IMR-90 (cell line): ENCODE results near the gene TEPSIN. TPM values are rescaled to one million over a fixed set of nuclear protein-coding genes. Genes with fewer than 3 reads are reported as not detected.

Source experiments
- ATAC-seq: fragments of 200-7000 bp; cut with Tn5 transposase; 2 replicates; pipeline ENCODE4 v1.9.1; 2020; ENCODE audit warnings: low read depth, mild to moderate bottlenecking, moderate library complexity
- BruUV-seq: library from RNA; stranded (reverse); fragments of 400-500 nt; replicated peaks from 2 replicates; lab custom pipeline; 2021; lab: Mats Ljungman, UMichigan
- CTCF ChIA-PET: fragments of 300-600 bp; formaldehyde crosslinking; extraction: SDS; loops from one replicate; lab custom pipeline; 2021; ENCODE audit warnings: antibody characterized with exemption; lab: Yijun Ruan, JAX
- POLR2A ChIA-PET: fragments of 300-600 bp; sonication (Branson Sonifier 250); formaldehyde crosslinking; loops from one replicate; lab custom pipeline; 2022; ENCODE audit warnings: antibody characterized with exemption; ENCODE audit not compliant: unreplicated experiment; lab: Charles Lee
- DNase-seq: peaks from one replicate; pipeline ENCODE4 v3.0.0; 2013
- H2AFZ ChIP-seq: replicated peaks from 2 replicates; pipeline ENCODE3; 2013; ENCODE audit warnings: low read length, mild to moderate bottlenecking; ENCODE audit not compliant: poor library complexity
- H2AK5ac ChIP-seq: 2 replicates; pipeline ENCODE4 v1.6.1; 2013; ENCODE audit warnings: low read depth, low read length, inconsistent platforms
- H2AK9ac ChIP-seq: replicated peaks from 2 replicates; pipeline ENCODE3; 2013; ENCODE audit warnings: mild to moderate bottlenecking, low read depth, low read length, moderate library complexity; ENCODE audit not compliant: poor library complexity
- H2BK120ac ChIP-seq: 2 replicates; pipeline ENCODE4 v1.6.1; 2013; ENCODE audit warnings: low read depth, low read length, inconsistent platforms
- H2BK15ac ChIP-seq: 3 replicates; pipeline ENCODE4 v1.6.1; 2013; ENCODE audit warnings: low read depth, low read length, inconsistent platforms
- H2BK20ac ChIP-seq: 2 replicates; pipeline ENCODE4 v1.6.1; 2013; ENCODE audit warnings: low read depth, mild to moderate bottlenecking, inconsistent platforms, low read length, moderate library complexity
- H2BK5ac ChIP-seq: 2 replicates; pipeline ENCODE4 v1.6.1; 2013; ENCODE audit warnings: mild to moderate bottlenecking, low read depth, low read length, inconsistent platforms; ENCODE audit not compliant: poor library complexity, severe bottlenecking
- H3K14ac ChIP-seq: replicated peaks from 2 replicates; pipeline ENCODE4 v1.6.1; 2013; ENCODE audit warnings: low read depth, low read length, inconsistent platforms
- H3K18ac ChIP-seq: 2 replicates; pipeline ENCODE4 v1.6.1; 2013; ENCODE audit warnings: low read depth, low read length, control low read depth
- H3K23ac ChIP-seq: 2 replicates; pipeline ENCODE4 v1.6.1; 2013; ENCODE audit warnings: low read depth, low read length, inconsistent platforms
- H3K27ac ChIP-seq: 2 replicates; pipeline ENCODE4 v1.5.1; 2013; ENCODE audit warnings: mild to moderate bottlenecking, control low read depth, low read length; ENCODE audit not compliant: insufficient read depth
- H3K27me3 ChIP-seq: 2 replicates; pipeline ENCODE4 v1.6.1; 2013; ENCODE audit warnings: low read length; ENCODE audit not compliant: control insufficient read depth, insufficient read depth
- H3K36me3 ChIP-seq: 2 replicates; pipeline ENCODE4 v1.6.1; 2013; ENCODE audit warnings: low read length, mixed read lengths; ENCODE audit not compliant: control insufficient read depth, insufficient read depth
- H3K4ac ChIP-seq: 2 replicates; pipeline ENCODE4 v1.6.1; 2013; ENCODE audit warnings: low read depth, low read length, inconsistent platforms
- H3K4me1 ChIP-seq: 2 replicates; pipeline ENCODE4 v1.6.1; 2013; ENCODE audit warnings: low read length, mixed read lengths; ENCODE audit not compliant: control insufficient read depth, insufficient read depth
- H3K4me2 ChIP-seq: 2 replicates; pipeline ENCODE4 v1.6.1; 2013; ENCODE audit warnings: low read depth, mild to moderate bottlenecking, control low read depth, low read length, moderate library complexity
- H3K4me3 ChIP-seq: 2 replicates; pipeline ENCODE4 v1.5.1; 2013; ENCODE audit warnings: low read depth, mild to moderate bottlenecking, control low read depth, low read length, moderate library complexity; ENCODE audit not compliant: insufficient read depth
- H3K56ac ChIP-seq: 2 replicates; pipeline ENCODE4 v1.6.1; 2013; ENCODE audit warnings: low read length, inconsistent platforms; ENCODE audit not compliant: insufficient read depth; ENCODE audit errors: extremely low read depth
- H3K79me1 ChIP-seq, 2 experiments: 2 replicates each; pipeline ENCODE4 v1.6.1; 2013; ENCODE audit warnings: low read length in 2 of 2, inconsistent platforms in 1 of 2, low read depth in 1 of 2
- H3K9ac ChIP-seq: 2 replicates; pipeline ENCODE4 v1.6.1; 2013; ENCODE audit warnings: low read depth, low read length, control low read depth
- H3K9me1 ChIP-seq: 2 replicates; pipeline ENCODE4 v1.6.1; 2013; ENCODE audit warnings: low read length, inconsistent platforms; ENCODE audit not compliant: insufficient read depth
- H3K9me3 ChIP-seq: 2 replicates; pipeline ENCODE4 v1.6.1; 2013; ENCODE audit warnings: low read length; ENCODE audit not compliant: control insufficient read depth, insufficient read depth
- H4K20me1 ChIP-seq: 2 replicates; pipeline ENCODE4 v1.6.1; 2013; ENCODE audit warnings: low read length, inconsistent platforms; ENCODE audit not compliant: insufficient read depth
- H4K5ac ChIP-seq: 2 replicates; pipeline ENCODE4 v1.6.1; 2013; ENCODE audit warnings: mild to moderate bottlenecking, low read depth, low read length, control low read depth
- H4K8ac ChIP-seq, 2 experiments: 2 replicates each; pipeline ENCODE4 v1.6.1; 2013; ENCODE audit warnings: low read depth in 2 of 2, low read length in 2 of 2, control low read depth in 1 of 2, inconsistent platforms in 1 of 2
- H4K91ac ChIP-seq: 2 replicates; pipeline ENCODE4 v1.6.1; 2013; ENCODE audit warnings: low read depth, low read length, inconsistent platforms; ENCODE audit not compliant: insufficient read depth
- BHLHE40 ChIP-seq: fragments of 150-350 bp; IDR thresholded peaks from 2 replicates; pipeline ENCODE4 v1.6.1; 2016; ENCODE audit warnings: mild to moderate bottlenecking, low read depth, low read length
- CEBPB ChIP-seq: IDR thresholded peaks from 2 replicates; pipeline ENCODE4 v1.6.1; 2012; ENCODE audit warnings: low read depth, low read length, improper control_type of control experiment
- CHD1 ChIP-seq: IDR thresholded peaks from 2 replicates; pipeline ENCODE4 v1.6.1; 2012; ENCODE audit warnings: low read depth, low read length, improper control_type of control experiment
- FOS ChIP-seq: fragments of 150-350 bp; IDR thresholded peaks from 2 replicates; pipeline ENCODE4 v1.6.1; 2016; ENCODE audit warnings: low read depth, low read length
- MAFK ChIP-seq: IDR thresholded peaks from 2 replicates; pipeline ENCODE4 v1.6.1; 2012; ENCODE audit warnings: low read depth, low read length, improper control_type of control experiment
- MAZ ChIP-seq: IDR thresholded peaks from 2 replicates; pipeline ENCODE4 v1.6.1; 2012; ENCODE audit warnings: low read depth, mild to moderate bottlenecking, low read length, improper control_type of control experiment, moderate library complexity, borderline replicate concordance
- MXI1 ChIP-seq: IDR thresholded peaks from 2 replicates; pipeline ENCODE4 v1.6.1; 2012; ENCODE audit warnings: low read depth, mild to moderate bottlenecking, low read length, moderate library complexity, borderline replicate concordance
- NFE2L2 ChIP-seq: fragments of 150-350 bp; IDR thresholded peaks from 2 replicates; pipeline ENCODE4 v1.6.1; 2016; ENCODE audit warnings: low read depth, mild to moderate bottlenecking, low read length
- POLR2A ChIP-seq: IDR thresholded peaks from 2 replicates; pipeline ENCODE4 v1.6.1; 2012; ENCODE audit warnings: mild to moderate bottlenecking, low read depth, low read length
- RAD21 ChIP-seq: IDR thresholded peaks from 2 replicates; pipeline ENCODE4 v1.6.1; 2012; ENCODE audit warnings: low read length, improper control_type of control experiment
- RCOR1 ChIP-seq: IDR thresholded peaks from 2 replicates; pipeline ENCODE4 v1.6.1; 2012; ENCODE audit warnings: mild to moderate bottlenecking, low read length, improper control_type of control experiment; ENCODE audit not compliant: insufficient replicate concordance
- RFX5 ChIP-seq: IDR thresholded peaks from 2 replicates; pipeline ENCODE4 v1.8.0; 2012; ENCODE audit warnings: low read depth, mild to moderate bottlenecking, low read length, moderate library complexity
- SMC3 ChIP-seq: fragments of 150-350 bp; IDR thresholded peaks from 2 replicates; pipeline ENCODE4 v1.6.1; 2016; ENCODE audit warnings: low read depth, mild to moderate bottlenecking, antibody characterized with exemption, low read length, moderate library complexity
- WGBS, 2 experiments: methylation state at CpG; one replicate each; pipeline versions ENCODE4 v1.1.5 to v1.1.7; 2013; ENCODE audit warnings: missing lambda C conversion rate in 2 of 2; ENCODE audit not compliant: insufficient read length in 1 of 2; ENCODE audit errors: extremely low coverage in 2 of 2; 5-methylcytosine and 5-hydroxymethylcytosine counted together
- dilution Hi-C: fragments of 300-500 bp; cut with HindIII; formaldehyde crosslinking; loops from one replicate; pipeline ENCODE4 v1.14.3; 2018; ENCODE audit warnings: low sequenced_read_pairs; ENCODE audit not compliant: unreplicated experiment
- in situ Hi-C: fragments of 300-500 bp; cut with MboI; formaldehyde crosslinking; loops from 3 replicates; pipeline ENCODE4 v1.14.3; 2019; ENCODE audit warnings: low sequenced_read_pairs, inconsistent platforms, mixed read lengths
- intact Hi-C: fragments of 100-400 bp; cut with micrococcal nuclease; formaldehyde crosslinking; loops from 2 replicates; pipeline ENCODE4 v1.10.0; 2022
- polyA plus RNA-seq, 3 experiments: library from polyadenylated mRNA; depleted of rRNA; stranded (reverse); fragments of >200 nt; gene quantifications; 2 replicates each; pipeline ENCODE4 v1.2.3, GENCODE V29; 2012; ENCODE audit warnings: low replicate concordance in 1 of 3
- total RNA-seq: library from RNA; depleted of rRNA; stranded (reverse); fragments of >200 nt; gene quantifications from 2 replicates; pipeline ENCODE4 v1.2.3, GENCODE V29; 2012
- TF ChIP-seq, protein P1 (sequence below): fragments of 150-350 bp; IDR thresholded peaks from 2 replicates; pipeline ENCODE4 v1.6.1; 2017; ENCODE audit warnings: mild to moderate bottlenecking, antibody characterized with exemption, low read length, low read depth
- TF ChIP-seq, protein P2 (sequence below): fragments of 150-350 bp; IDR thresholded peaks from 2 replicates; pipeline ENCODE4 v1.6.1; 2016; ENCODE audit warnings: low read depth, mild to moderate bottlenecking, low read length, moderate library complexity, borderline replicate concordance

The TEPSIN gene
- total and polyA plus RNA-seq, 2 of the 4 experiments (the other 2 are of a cell fraction), result 3.2 to 28.1 TPM

DNA sequence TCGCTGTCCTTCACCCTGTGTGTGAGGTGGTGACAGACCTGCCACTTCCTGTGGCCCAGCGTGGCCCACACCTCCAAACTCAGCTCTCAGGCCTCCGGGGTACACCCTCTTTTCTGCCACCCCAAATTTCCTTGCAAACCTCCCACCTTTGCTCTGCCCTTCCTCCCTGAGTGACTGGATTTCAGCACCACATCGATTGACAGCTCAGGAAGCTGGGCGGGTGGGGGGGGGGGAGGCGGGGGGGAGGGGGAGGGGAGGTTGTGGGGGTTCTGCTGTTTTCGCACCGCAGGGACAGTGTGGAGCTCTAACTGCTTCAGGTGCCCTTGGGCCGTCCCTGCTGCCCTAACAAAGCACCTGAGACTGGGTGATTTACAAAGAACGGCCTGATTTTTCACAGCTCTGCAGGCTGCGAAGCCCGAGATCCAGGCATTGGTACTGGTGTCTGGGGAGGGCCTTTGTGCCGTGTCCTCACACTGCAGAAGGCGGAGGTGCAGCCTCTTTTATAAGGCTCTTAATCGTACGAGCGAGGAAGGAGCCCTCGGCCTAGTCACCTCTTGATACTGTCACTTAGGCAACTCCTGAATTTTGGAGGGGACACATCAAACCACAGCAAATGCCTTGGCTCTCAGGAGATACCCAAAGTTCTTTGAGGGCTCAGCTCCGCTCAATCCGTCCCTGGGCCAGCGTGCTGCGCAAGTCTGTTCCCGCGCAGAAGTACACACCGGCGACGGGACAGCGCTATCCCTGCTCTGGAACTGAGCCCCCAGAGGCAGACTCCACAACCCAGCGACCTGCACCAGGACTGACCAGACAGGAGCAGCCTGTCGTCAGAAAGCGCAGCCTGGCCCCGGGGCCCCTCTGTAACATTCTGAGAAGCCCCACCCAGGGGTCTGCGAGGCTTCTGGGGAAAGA lies 3.8 kb upstream of the TEPSIN start:
- Histone ChIP-seq H3K4me3 (no peak overlapping the region), H2BK20ac (no peak overlapping the region), H4K20me1 (peaks cover 34% of the 10 kb centered on the region), H4K5ac (no peak overlapping the region), H2AK9ac (peak overlapping the region; percentile 55), H3K18ac (no peak overlapping the region), H3K23ac (no peak overlapping the region), H3K14ac (no peak overlapping the region), H3K56ac (no peak overlapping the region), H4K91ac (no peak overlapping the region), H3K9me3 (no peaks in the 10 kb centered on the region), H3K4ac (no peak overlapping the region), H3K27ac (no peak overlapping the region), H3K4me1 (peaks cover 15% of the 10 kb centered on the region), H3K9ac (no peak overlapping the region), H3K9me1 (peaks cover 8% of the 10 kb centered on the region; the same call in 1 of the 2 replicates), H4K8ac (no peak overlapping the region), H3K4me2 (no peak overlapping the region), H2BK120ac (no peak overlapping the region), H2AFZ (no peak overlapping the region), H2BK5ac (no peak overlapping the region), H2BK15ac (no peak overlapping the region), H3K27me3 (no peaks in the 10 kb centered on the region), H2AK5ac (no peak overlapping the region), H3K36me3 (peaks cover 7% of the 10 kb centered on the region; the same call in 1 of the 2 replicates), H3K79me1 (peaks cover 25 to 64% of the 10 kb centered on the region in 2 experiments)
- ATAC-seq, result no peak
- intact Hi-C loops (no loop called here), dilution Hi-C loops (no loop called here), in situ Hi-C loops (no loop called here)
- no peak for DNase-seq
- 86% methylated on average over 14 of the region's 33 CpGs; no CpG with 5 or more reads in 1 of the 2 experiments for WGBS, 2 experiments
- CTCF ChIA-PET, result no interaction called here
- POLR2A ChIA-PET, result no interaction called here
- BruUV-seq, result no TSS peak
- no peak for TF ChIP-seq FOS
- no peak for TF ChIP-seq MAZ
- no peak for TF ChIP-seq RAD21
- TF ChIP-seq, protein P1, sequence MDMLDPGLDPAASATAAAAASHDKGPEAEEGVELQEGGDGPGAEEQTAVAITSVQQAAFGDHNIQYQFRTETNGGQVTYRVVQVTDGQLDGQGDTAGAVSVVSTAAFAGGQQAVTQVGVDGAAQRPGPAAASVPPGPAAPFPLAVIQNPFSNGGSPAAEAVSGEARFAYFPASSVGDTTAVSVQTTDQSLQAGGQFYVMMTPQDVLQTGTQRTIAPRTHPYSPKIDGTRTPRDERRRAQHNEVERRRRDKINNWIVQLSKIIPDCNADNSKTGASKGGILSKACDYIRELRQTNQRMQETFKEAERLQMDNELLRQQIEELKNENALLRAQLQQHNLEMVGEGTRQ, result no peak
- TF ChIP-seq RFX5, result no peak
- TF ChIP-seq RCOR1, result no peak
- TF ChIP-seq, protein P2, sequence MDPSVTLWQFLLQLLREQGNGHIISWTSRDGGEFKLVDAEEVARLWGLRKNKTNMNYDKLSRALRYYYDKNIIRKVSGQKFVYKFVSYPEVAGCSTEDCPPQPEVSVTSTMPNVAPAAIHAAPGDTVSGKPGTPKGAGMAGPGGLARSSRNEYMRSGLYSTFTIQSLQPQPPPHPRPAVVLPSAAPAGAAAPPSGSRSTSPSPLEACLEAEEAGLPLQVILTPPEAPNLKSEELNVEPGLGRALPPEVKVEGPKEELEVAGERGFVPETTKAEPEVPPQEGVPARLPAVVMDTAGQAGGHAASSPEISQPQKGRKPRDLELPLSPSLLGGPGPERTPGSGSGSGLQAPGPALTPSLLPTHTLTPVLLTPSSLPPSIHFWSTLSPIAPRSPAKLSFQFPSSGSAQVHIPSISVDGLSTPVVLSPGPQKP, result no peak
- TF ChIP-seq MXI1, result no peak
- no peak for TF ChIP-seq NFE2L2
- TF ChIP-seq CEBPB, result no peak
- TF ChIP-seq BHLHE40, result no peak
- TF ChIP-seq MAFK, result no peak
- TF ChIP-seq SMC3, result no peak
- no peak for TF ChIP-seq POLR2A
- no peak for TF ChIP-seq CHD1
